Hepatocyte (in vitro differentiated cells): ENCODE data around the gene CDK14. TPM values are rescaled to one million over a fixed set of nuclear protein-coding genes. Genes with fewer than 3 reads are reported as not detected.

Experiments
- DNase-seq: peaks from one replicate; pipeline ENCODE4 v3.0.0-alpha.2; 2016; ENCODE audit warnings: low spot score
- H2AFZ ChIP-seq: fragments of 200-600 bp; sonication (generic); 2 replicates; pipeline ENCODE4 v1.6.0; 2016; ENCODE audit warnings: antibody characterized with exemption, mild to moderate bottlenecking
- H3K27ac ChIP-seq: fragments of 200-600 bp; sonication (generic); 2 replicates; pipeline ENCODE4 v1.5.1; 2016; ENCODE audit warnings: mild to moderate bottlenecking
- H3K27me3 ChIP-seq: fragments of 200-600 bp; sonication (generic); 2 replicates; pipeline ENCODE4 v1.6.1; 2016
- H3K36me3 ChIP-seq: fragments of 200-600 bp; sonication (generic); replicated peaks from 2 replicates; pipeline ENCODE4 v1.5.1; 2016; ENCODE audit warnings: low read depth; ENCODE audit not compliant: insufficient read depth
- H3K4me1 ChIP-seq: fragments of 200-600 bp; sonication (generic); 2 replicates; pipeline ENCODE4 v1.5.1; 2016; ENCODE audit warnings: mild to moderate bottlenecking, moderate library complexity; ENCODE audit not compliant: insufficient read depth
- H3K4me2 ChIP-seq: fragments of 200-600 bp; sonication (generic); 2 replicates; pipeline ENCODE4 v1.6.0; 2016
- H3K4me3 ChIP-seq: fragments of 200-600 bp; sonication (generic); 2 replicates; pipeline ENCODE4 v1.5.1; 2016; ENCODE audit warnings: mild to moderate bottlenecking
- H3K79me2 ChIP-seq: fragments of 200-600 bp; sonication (generic); 2 replicates; pipeline ENCODE4 v1.6.0; 2017; ENCODE audit warnings: mild to moderate bottlenecking
- H3K9me2 ChIP-seq: fragments of 200-600 bp; sonication (generic); replicated peaks from 2 replicates; pipeline ENCODE4 v1.6.0; 2017; ENCODE audit warnings: mild to moderate bottlenecking; ENCODE audit not compliant: insufficient read depth
- H3K9me3 ChIP-seq: fragments of 200-600 bp; sonication (generic); 2 replicates; pipeline ENCODE4 v1.5.1; 2016; ENCODE audit warnings: low read depth, mild to moderate bottlenecking
- H4K20me1 ChIP-seq: fragments of 200-600 bp; sonication (generic); 2 replicates; pipeline ENCODE4 v1.6.0; 2016; ENCODE audit warnings: mild to moderate bottlenecking; ENCODE audit not compliant: insufficient read depth, poor library complexity, severe bottlenecking
- CTCF ChIP-seq: fragments of 200-600 bp; sonication (generic); IDR thresholded peaks from 2 replicates; pipeline ENCODE4 v1.5.1; 2016; ENCODE audit warnings: antibody characterized with exemption, mild to moderate bottlenecking; ENCODE audit not compliant: poor library complexity
- EZH2 ChIP-seq: fragments of 200-600 bp; sonication (generic); IDR thresholded peaks from 2 replicates; pipeline ENCODE4 v1.6.1; 2016; ENCODE audit warnings: antibody characterized with exemption, mild to moderate bottlenecking, borderline replicate concordance
- EZH2phosphoT487 ChIP-seq: fragments of 200-600 bp; sonication (generic); IDR thresholded peaks from one replicate; pipeline ENCODE4 v1.6.1; 2018; ENCODE audit warnings: antibody characterized with exemption, mild to moderate bottlenecking, low read depth, moderate library complexity; ENCODE audit not compliant: unreplicated experiment, severe bottlenecking
- WGBS: methylation state at CpG from one replicate; pipeline ENCODE4 v1.1.6; 2016; ENCODE audit warnings: low lambda C conversion rate; ENCODE audit errors: missing lambda C conversion rate; 5-methylcytosine and 5-hydroxymethylcytosine counted together
- polyA plus RNA-seq: library from polyadenylated mRNA; unstranded; fragments of >200 nt; fragmentation: Nextera tagmentation; extraction: Ambion mirVana; gene quantifications from 2 replicates; pipeline ENCODE4 v1.2.1, GENCODE V29; 2016
- total RNA-seq: library from RNA; depleted of rRNA; stranded (reverse); fragments of >200 nt; gene quantifications from 2 replicates; pipeline ENCODE4 v1.2.3, GENCODE V29; 2014

CDK14 gene
- total and polyA plus RNA-seq, 2 experiments from 2014 or later: 8.6 to 23.5 TPM

DNA sequence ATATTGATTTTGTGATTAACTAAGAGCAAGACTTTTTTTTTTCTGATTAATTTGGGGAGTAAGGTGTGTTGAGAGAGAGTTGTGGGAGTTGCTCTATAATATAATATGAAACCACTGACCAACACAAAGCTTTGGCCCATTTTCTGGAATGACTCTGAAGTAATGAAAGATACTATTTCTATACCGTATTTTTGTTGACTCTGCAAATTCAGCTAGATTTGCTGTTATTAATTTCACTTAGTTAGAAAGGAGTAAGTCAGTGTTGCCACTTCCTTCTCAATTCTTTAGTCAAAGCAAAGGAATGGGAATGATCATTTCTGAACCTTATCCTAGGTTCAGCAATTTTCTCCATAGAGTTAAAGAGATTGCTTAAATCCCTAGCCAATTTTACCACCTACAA is 355.1 kb downstream of the CDK14 start:
- H3K79me2 ChIP-seq: no peaks in the 10 kb centered on the region
- H3K36me3 ChIP-seq: no peaks in the 10 kb centered on the region
- H2AFZ ChIP-seq: no peak overlapping the region
- no peak overlapping the region for H3K27ac ChIP-seq
- TF ChIP-seq EZH2phosphoT487 (no peak), CTCF (no peak), EZH2 (no peak)
- DNase-seq: no peak
- no peaks in the 10 kb centered on the region for H3K4me1 ChIP-seq
- WGBS: 95% methylated on average over 1 of the region's 1 CpG
- H3K4me3 ChIP-seq: no peak overlapping the region
- no peak overlapping the region for H3K4me2 ChIP-seq
- no peaks in the 10 kb centered on the region for H4K20me1 ChIP-seq
- H3K27me3 ChIP-seq: no peaks in the 10 kb centered on the region
- no peaks in the 10 kb centered on the region for H3K9me2 ChIP-seq
- H3K9me3 ChIP-seq: no peaks in the 10 kb centered on the region

DNA sequence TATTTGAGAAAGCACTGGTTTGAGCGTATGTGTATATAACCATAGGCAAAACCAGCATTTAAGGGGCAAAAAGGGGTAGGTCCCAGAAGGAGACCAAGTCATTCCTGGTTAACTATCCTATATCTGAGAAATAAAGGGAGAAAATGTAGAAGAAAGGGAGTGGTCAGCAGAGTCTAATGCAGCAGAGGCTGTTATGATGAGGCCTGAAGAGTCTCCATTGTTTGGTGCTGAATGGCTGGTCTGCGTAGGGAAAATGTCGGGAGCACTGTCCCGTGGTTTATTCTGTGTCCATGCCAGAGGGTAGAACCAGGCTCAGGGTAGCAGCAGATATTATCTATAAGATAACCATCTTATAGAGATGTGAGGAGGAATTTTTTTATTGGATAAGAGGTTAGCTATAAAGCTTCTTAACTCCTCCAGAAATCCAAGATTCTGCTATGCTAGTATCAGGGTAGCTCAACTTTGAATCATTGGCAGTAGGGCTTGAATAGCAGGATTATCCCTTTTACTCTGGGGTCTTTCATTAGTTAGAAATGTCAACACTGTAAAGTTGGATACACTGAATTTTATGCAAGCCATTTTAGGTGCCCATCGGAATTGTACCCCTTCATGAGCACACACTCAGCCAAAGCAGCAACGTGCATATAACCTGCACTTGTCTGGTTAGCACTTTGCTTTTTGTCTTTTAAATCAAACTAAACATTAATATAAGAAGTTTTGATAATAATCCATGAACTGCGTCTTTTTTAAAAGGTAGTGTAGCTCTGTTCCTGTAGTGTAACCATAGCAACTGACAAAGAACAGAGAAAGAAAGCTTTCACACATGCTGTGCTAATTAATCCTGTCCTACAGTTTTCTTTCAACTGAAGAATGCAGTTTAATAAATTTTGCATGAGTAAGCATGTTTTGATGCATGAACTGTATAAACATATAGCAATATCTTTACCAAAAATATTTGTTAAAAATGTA is 356.1 kb downstream of the CDK14 start:
- Histone ChIP-seq H3K4me3 (no peak overlapping the region), H3K9me3 (no peaks in the 10 kb centered on the region), H3K27ac (no peak overlapping the region), H4K20me1 (no peaks in the 10 kb centered on the region), H2AFZ (no peak overlapping the region), H3K4me1 (no peaks in the 10 kb centered on the region), H3K27me3 (no peaks in the 10 kb centered on the region), H3K36me3 (no peaks in the 10 kb centered on the region), H3K4me2 (no peak overlapping the region), H3K79me2 (no peaks in the 10 kb centered on the region), H3K9me2 (no peaks in the 10 kb centered on the region)
- TF ChIP-seq EZH2: no peak
- no peak for TF ChIP-seq EZH2phosphoT487
- TF ChIP-seq CTCF: no peak
- DNase-seq: no peak
- WGBS: 72% methylated on average over 7 of the region's 7 CpGs

DNA sequence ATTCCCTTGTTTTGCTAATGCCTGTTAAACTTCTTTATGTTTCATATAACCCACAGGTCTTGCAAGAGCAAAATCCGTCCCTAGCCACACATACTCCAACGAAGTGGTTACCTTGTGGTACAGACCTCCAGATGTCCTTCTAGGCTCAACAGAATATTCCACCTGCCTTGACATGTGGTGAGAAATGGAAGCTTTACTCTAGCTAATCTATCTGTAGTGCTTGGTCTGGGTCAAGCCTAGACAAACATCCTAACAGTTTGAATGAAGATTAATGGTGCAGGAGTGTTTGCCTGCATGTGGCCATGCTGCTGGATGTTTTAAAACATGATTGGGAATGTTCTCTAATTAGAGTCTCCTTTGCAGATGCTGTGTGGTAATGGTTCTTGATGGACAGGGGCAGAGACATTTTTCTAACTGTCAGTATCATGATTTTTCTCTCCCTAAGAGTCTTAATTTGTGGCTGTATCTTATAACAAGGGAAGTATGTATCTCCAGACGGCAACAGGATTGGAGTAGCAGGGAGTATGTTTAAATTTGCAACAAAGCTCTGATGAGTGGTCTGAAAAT is 359.6 kb downstream of the CDK14 start:
- Histone ChIP-seq H2AFZ (no peak overlapping the region), H3K79me2 (no peaks in the 10 kb centered on the region), H3K9me2 (no peaks in the 10 kb centered on the region), H3K4me1 (no peaks in the 10 kb centered on the region), H4K20me1 (no peaks in the 10 kb centered on the region), H3K27me3 (no peaks in the 10 kb centered on the region), H3K27ac (no peak overlapping the region), H3K9me3 (no peaks in the 10 kb centered on the region), H3K4me2 (no peak overlapping the region), H3K4me3 (no peak overlapping the region), H3K36me3 (no peaks in the 10 kb centered on the region)
- TF ChIP-seq EZH2 (no peak), EZH2phosphoT487 (no peak), CTCF (no peak)
- WGBS: 81% methylated on average over 3 of the region's 3 CpGs
- no peak for DNase-seq
